HEK293 (cell line): ENCODE results near the gene SIGMAR1.

Experiments used
- MZF1 ChIP-seq: fragments of 450-650 bp; formaldehyde crosslinking; IDR thresholded peaks from 2 replicates; pipeline ENCODE4 v1.5.1; 2017; ENCODE audit warnings: missing biosample characterization, missing genetic modification characterization, borderline replicate concordance
- SP2 ChIP-seq: fragments of 450-650 bp; formaldehyde crosslinking; IDR thresholded peaks from 2 replicates; pipeline ENCODE4 v1.5.1; 2016; ENCODE audit warnings: missing biosample characterization, missing genetic modification characterization
- YY1 ChIP-seq: fragments of 450-650 bp; formaldehyde crosslinking; IDR thresholded peaks from 2 replicates; pipeline ENCODE4 v1.5.1; 2018; ENCODE audit warnings: missing biosample characterization, missing genetic modification characterization
- ZBTB17 ChIP-seq: fragments of 450-650 bp; formaldehyde crosslinking; IDR thresholded peaks from 2 replicates; pipeline ENCODE4 v1.5.1; 2016; ENCODE audit warnings: missing biosample characterization, missing genetic modification characterization
- ZNF274 ChIP-seq, 2 experiments: fragments of 200-500 bp in 1 of 2; fragments of 450-650 bp in 1 of 2; sonication (Bioruptor generic) in 1 of 2; formaldehyde crosslinking in 1 of 2; IDR thresholded peaks; 2 replicates each; pipeline versions ENCODE4 v1.5.1 to v1.6.1; 2014 to 2016; ENCODE audit warnings: borderline replicate concordance in 1 of 2, inconsistent platforms in 1 of 2, low read length in 1 of 2, missing biosample characterization in 1 of 2, missing genetic modification characterization in 1 of 2
- ZNF366 ChIP-seq: fragments of 450-650 bp; formaldehyde crosslinking; conservative IDR thresholded peaks from 2 replicates; pipeline ENCODE4 v1.5.1; 2016; ENCODE audit warnings: missing biosample characterization, missing genetic modification characterization
- ZNF510 ChIP-seq: fragments of 450-650 bp; formaldehyde crosslinking; IDR thresholded peaks from 2 replicates; pipeline ENCODE4 v1.5.1; 2018; ENCODE audit warnings: mild to moderate bottlenecking, missing genetic modification characterization, missing biosample characterization; ENCODE audit not compliant: insufficient replicate concordance
- ZNF629 ChIP-seq: fragments of 450-650 bp; formaldehyde crosslinking; IDR thresholded peaks from 2 replicates; pipeline ENCODE4 v1.5.1; 2017; ENCODE audit warnings: missing biosample characterization, missing genetic modification characterization
- ZNF701 ChIP-seq: fragments of 450-650 bp; formaldehyde crosslinking; IDR thresholded peaks from 2 replicates; pipeline ENCODE4 v1.5.1; 2016; ENCODE audit warnings: missing biosample characterization, missing genetic modification characterization
- TF ChIP-seq, protein P1 (sequence below): fragments of 450-650 bp; formaldehyde crosslinking; IDR thresholded peaks from 2 replicates; pipeline ENCODE4 v1.5.1; 2016; ENCODE audit warnings: missing biosample characterization, missing genetic modification characterization
- TF ChIP-seq, protein P2 (sequence below): IDR thresholded peaks from 2 replicates; pipeline ENCODE4 v1.6.1; 2011; ENCODE audit warnings: mild to moderate bottlenecking, low read depth, low read length, borderline replicate concordance

DNA sequence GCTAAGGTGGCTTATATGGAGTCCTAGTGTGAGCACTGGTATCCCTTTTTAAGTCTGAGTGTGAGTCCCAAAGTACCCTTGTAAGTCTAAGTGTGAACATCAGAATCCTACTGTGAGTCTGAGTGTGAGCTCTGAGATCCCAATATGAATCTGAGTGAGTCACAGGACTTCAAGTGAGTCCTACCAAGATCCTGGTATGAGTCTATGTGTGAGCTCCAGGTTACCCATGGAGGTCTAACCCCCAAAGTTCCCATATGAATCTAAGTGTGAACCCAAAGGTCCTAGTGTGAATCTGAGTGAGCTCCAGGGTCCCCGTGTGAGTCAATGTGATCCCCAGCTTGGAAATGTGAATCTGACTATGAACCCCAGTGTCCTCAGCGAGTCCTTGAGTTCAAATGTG lies 50.3 kb downstream of the SIGMAR1 start:
- TF ChIP-seq, protein P1, sequence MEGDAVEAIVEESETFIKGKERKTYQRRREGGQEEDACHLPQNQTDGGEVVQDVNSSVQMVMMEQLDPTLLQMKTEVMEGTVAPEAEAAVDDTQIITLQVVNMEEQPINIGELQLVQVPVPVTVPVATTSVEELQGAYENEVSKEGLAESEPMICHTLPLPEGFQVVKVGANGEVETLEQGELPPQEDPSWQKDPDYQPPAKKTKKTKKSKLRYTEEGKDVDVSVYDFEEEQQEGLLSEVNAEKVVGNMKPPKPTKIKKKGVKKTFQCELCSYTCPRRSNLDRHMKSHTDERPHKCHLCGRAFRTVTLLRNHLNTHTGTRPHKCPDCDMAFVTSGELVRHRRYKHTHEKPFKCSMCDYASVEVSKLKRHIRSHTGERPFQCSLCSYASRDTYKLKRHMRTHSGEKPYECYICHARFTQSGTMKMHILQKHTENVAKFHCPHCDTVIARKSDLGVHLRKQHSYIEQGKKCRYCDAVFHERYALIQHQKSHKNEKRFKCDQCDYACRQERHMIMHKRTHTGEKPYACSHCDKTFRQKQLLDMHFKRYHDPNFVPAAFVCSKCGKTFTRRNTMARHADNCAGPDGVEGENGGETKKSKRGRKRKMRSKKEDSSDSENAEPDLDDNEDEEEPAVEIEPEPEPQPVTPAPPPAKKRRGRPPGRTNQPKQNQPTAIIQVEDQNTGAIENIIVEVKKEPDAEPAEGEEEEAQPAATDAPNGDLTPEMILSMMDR: no peak
- TF ChIP-seq, protein P2, sequence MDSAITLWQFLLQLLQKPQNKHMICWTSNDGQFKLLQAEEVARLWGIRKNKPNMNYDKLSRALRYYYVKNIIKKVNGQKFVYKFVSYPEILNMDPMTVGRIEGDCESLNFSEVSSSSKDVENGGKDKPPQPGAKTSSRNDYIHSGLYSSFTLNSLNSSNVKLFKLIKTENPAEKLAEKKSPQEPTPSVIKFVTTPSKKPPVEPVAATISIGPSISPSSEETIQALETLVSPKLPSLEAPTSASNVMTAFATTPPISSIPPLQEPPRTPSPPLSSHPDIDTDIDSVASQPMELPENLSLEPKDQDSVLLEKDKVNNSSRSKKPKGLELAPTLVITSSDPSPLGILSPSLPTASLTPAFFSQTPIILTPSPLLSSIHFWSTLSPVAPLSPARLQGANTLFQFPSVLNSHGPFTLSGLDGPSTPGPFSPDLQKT: no peak
- no peak for TF ChIP-seq ZNF366 (tag by site-specific recombination)
- TF ChIP-seq ZNF510 (tag by site-specific recombination): no peak
- TF ChIP-seq ZNF274 (IDR thresholded peaks at IDR 0.05; ENCODE audit: low read length): no peak
- no peak for TF ChIP-seq ZNF274 (tag by site-specific recombination; IDR thresholded peaks at IDR 0.05; ENCODE audit: borderline replicate concordance)
- TF ChIP-seq ZBTB17 (tag by site-specific recombination): no peak
- no peak for TF ChIP-seq MZF1 (tag by site-specific recombination)
- no peak for TF ChIP-seq YY1 (tag by site-specific recombination)
- TF ChIP-seq SP2 (tag by site-specific recombination): no peak
- TF ChIP-seq ZNF701: no peak
- TF ChIP-seq ZNF629 (tag by site-specific recombination): no peak
